HG03565 (cell line): ENCODE measurements around the gene DCLRE1C.
A peak's percentile ranks its signal among the peaks of the same experiment; 100 is the strongest.
"Not testable (repeated sequence)": the region's sequence is repeated elsewhere in the genome, so short reads cannot be mapped to it uniquely, and the experiment has no call there.

Source experiments
- ATAC-seq: cut with Tn5 transposase; IDR thresholded peaks from one replicate; pipeline ENCODE4 v1.9.1; 2021; ENCODE audit warnings: mild to moderate bottlenecking, moderate library complexity; ENCODE audit not compliant: unreplicated experiment

Gene DCLRE1C

GRCh38 chr10:14889318-14889717 is 64.6 kb downstream of the DCLRE1C start:
- ATAC-seq: no peak

- ATAC-seq: no peak
Measured at GRCh38 chr10:14884082-14884481, 69.8 kb downstream of the DCLRE1C start.

GRCh38 chr10:14880229-14880628 is 73.7 kb downstream of the DCLRE1C start:
- no peak for ATAC-seq

GRCh38 chr10:14879928-14880193 is 74.0 kb downstream of the DCLRE1C start:
- no peak for ATAC-seq

GRCh38 chr10:14879124-14879927 is 74.6 kb downstream of the DCLRE1C start:
- peak; percentile 2 for ATAC-seq

GRCh38 chr10:14878266-14879123 is 75.4 kb downstream of the DCLRE1C start, which contains the start of gene SUV39H2:
TSS of gene SUV39H2 (plus strand) at chr10:14878866. CDS start at chr10:14878889, 23 bp downstream.
- peak; percentile 88 for ATAC-seq

- ATAC-seq: no peak
Measured at GRCh38 chr10:14876764-14877163, 77.1 kb downstream of the DCLRE1C start.

GRCh38 chr10:14875941-14876340 is 78.0 kb downstream of the DCLRE1C start:
- no peak for ATAC-seq

GRCh38 chr10:14873090-14873760 is 80.7 kb downstream of the DCLRE1C start:
- peak; percentile 50 for ATAC-seq

GRCh38 chr10:14864871-14865270 is 89.0 kb downstream of the DCLRE1C start:
- ATAC-seq: not testable (repeated sequence)

GRCh38 chr10:14864466-14864865 is 89.4 kb downstream of the DCLRE1C start:
- not testable (repeated sequence) for ATAC-seq

- ATAC-seq: no peak
Measured at GRCh38 chr10:14860791-14861190, 93.1 kb downstream of the DCLRE1C start.

GRCh38 chr10:14859775-14860174 is 94.1 kb downstream of the DCLRE1C start:
- ATAC-seq: no peak

GRCh38 chr10:14859043-14859442 is 94.9 kb downstream of the DCLRE1C start:
- no peak for ATAC-seq

GRCh38 chr10:14858338-14858960 is 95.4 kb downstream of the DCLRE1C start:
- ATAC-seq: no peak

GRCh38 chr10:14855453-14855852 is 98.4 kb downstream of the DCLRE1C start:
- no peak for ATAC-seq

- no peak for ATAC-seq
Measured at GRCh38 chr10:14852236-14852635, 101.7 kb downstream of the DCLRE1C start.
